Memory B cell (primary cell): ENCODE results near the gene TMC6.
A peak's percentile ranks its signal among the peaks of the same experiment; 100 is the strongest.
"Not testable (repeated sequence)": the region's sequence is repeated elsewhere in the genome, so short reads cannot be mapped to it uniquely, and the experiment has no call there.

Source experiments
- ATAC-seq: fragments of 150-1000 bp; cut with Tn5 transposase; 2 replicates; pipeline ENCODE4 v1.10.0; 2021; ENCODE audit warnings: low read depth, mild to moderate bottlenecking, moderate library complexity
- DNase-seq, 2 donors: peaks; one replicate each; pipeline ENCODE4 v3.0.0; 2022; ENCODE audit warnings: low spot score in 2 of 2
- H3K27ac Mint-ChIP-seq: one replicate; pipeline ENCODE4 v1.8.0; 2022; ENCODE audit warnings: mild to moderate bottlenecking, moderate library complexity, mixed read lengths
- H3K27me3 Mint-ChIP-seq: one replicate; pipeline ENCODE4 v1.8.0; 2022; ENCODE audit warnings: mixed read lengths
- H3K36me3 Mint-ChIP-seq: one replicate; pipeline ENCODE4 v1.8.0; 2022; ENCODE audit warnings: mild to moderate bottlenecking, mixed read lengths
- H3K4me1 Mint-ChIP-seq: one replicate; pipeline ENCODE4 v1.8.0; 2022; ENCODE audit warnings: mixed read lengths
- H3K4me3 Mint-ChIP-seq: one replicate; pipeline ENCODE4 v1.8.0; 2022; ENCODE audit warnings: mild to moderate bottlenecking, moderate library complexity, mixed read lengths
- H3K9me3 Mint-ChIP-seq: one replicate; pipeline ENCODE4 v1.8.0; 2022; ENCODE audit warnings: mixed read lengths

Gene TMC6

DNA sequence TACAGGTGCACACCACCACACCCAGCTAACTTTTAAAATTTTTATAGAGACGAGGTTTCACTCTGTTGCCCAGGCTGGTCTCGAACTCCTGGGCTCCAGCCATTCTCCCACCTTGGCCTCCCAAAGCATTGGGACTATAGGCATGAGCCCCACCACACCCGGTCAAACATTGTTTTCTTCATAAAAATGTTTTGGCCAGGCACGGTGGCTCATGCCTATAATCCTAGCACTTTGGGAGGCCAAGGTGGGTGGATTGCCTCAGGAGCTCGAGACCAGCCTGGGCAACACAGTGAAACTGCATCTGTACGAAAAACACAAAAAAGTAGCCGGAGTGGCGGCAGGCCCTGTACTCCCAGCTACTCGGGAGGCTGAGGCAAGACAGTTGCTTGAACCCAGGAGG is 12.1 kb downstream of the TMC6 start:
- H3K9me3 Mint-ChIP-seq, result no peaks in the 10 kb centered on the region
- H3K4me3 Mint-ChIP-seq, result no peak overlapping the region
- DNase-seq (no peak), ATAC-seq (no peak)
- no peaks in the 10 kb centered on the region for H3K27me3 Mint-ChIP-seq
- H3K27ac Mint-ChIP-seq, result no peak overlapping the region
- H3K36me3 Mint-ChIP-seq, result peaks cover 22% of the 10 kb centered on the region
- peaks cover 25% of the 10 kb centered on the region for H3K4me1 Mint-ChIP-seq

DNA sequence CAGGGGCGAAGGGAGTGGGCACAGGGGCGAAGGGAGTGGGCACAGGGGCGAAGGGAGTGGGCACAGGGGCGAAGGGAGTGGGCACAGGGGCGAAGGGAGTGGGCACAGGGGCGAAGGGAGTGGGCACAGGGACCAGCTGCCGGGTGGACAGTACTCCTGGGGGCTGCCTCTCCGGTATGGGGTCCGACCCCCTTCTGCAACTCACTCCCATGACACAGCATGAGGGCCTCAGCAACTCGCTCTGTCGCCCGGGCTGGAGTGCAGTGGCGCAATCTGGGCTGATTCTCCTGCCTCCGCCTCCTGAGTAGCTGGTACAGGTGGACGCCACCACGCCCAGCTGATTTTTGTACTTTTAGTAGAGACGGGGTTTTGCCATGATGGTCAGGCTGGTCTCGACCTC is 12.8 kb downstream of the TMC6 start:
- not testable (repeated sequence) for H3K27ac Mint-ChIP-seq, H3K9me3 Mint-ChIP-seq, ATAC-seq, H3K27me3 Mint-ChIP-seq, H3K4me3 Mint-ChIP-seq, DNase-seq
- Mint-ChIP-seq H3K36me3 (peaks cover 22% of the 10 kb centered on the region), H3K4me1 (peaks cover 20% of the 10 kb centered on the region)

DNA sequence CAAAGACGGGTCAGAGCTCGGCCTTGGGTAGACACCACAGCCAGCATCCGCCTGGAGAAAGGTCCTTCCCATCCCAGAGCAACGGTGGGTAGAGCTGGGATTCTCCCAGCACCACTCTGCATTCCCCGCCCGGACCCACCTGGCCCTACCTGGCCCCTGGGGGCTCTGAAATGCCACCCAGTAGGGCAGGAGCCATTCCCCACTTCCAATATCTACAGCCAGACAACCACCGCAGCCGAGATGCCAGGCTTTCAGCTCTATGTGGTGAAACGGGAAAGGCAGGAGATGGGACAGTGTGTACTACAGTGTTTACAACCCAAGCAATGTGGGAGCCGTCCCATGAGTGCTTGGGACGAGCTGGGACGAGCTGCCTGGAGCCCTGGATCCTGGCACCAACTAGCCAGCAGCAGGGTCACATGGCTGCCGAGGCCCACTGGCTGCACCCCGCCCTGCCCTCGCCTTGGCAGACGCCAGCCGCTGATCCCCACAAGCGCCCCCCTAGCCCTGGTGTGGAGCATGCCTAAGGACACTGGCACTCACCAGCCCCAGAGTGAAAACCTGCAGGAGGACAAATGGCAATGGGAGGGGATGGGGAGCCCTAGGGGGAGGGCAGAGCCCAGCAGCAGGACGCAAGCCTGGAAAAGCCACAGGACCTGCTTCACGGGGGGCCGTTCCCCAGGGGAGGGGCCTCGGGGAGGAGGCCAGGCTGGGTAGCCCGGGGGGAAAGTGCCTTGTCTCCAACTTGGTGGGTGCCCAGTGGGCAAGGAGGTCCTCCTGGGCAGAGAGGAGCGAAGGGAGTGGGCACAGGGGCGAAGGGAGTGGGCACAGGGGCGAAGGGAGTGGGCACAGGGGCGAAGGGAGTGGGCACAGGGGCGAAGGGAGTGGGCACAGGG is 13.5 kb downstream of the TMC6 start:
- DNase-seq (no peak), ATAC-seq (no peak)
- H3K9me3 Mint-ChIP-seq, result no peaks in the 10 kb centered on the region
- H3K27me3 Mint-ChIP-seq, result no peaks in the 10 kb centered on the region
- H3K4me3 Mint-ChIP-seq, result no peak overlapping the region
- peak overlapping the region; percentile 46 for H3K27ac Mint-ChIP-seq
- peaks cover 21% of the 10 kb centered on the region for H3K4me1 Mint-ChIP-seq
- peaks cover 21% of the 10 kb centered on the region for H3K36me3 Mint-ChIP-seq

DNA sequence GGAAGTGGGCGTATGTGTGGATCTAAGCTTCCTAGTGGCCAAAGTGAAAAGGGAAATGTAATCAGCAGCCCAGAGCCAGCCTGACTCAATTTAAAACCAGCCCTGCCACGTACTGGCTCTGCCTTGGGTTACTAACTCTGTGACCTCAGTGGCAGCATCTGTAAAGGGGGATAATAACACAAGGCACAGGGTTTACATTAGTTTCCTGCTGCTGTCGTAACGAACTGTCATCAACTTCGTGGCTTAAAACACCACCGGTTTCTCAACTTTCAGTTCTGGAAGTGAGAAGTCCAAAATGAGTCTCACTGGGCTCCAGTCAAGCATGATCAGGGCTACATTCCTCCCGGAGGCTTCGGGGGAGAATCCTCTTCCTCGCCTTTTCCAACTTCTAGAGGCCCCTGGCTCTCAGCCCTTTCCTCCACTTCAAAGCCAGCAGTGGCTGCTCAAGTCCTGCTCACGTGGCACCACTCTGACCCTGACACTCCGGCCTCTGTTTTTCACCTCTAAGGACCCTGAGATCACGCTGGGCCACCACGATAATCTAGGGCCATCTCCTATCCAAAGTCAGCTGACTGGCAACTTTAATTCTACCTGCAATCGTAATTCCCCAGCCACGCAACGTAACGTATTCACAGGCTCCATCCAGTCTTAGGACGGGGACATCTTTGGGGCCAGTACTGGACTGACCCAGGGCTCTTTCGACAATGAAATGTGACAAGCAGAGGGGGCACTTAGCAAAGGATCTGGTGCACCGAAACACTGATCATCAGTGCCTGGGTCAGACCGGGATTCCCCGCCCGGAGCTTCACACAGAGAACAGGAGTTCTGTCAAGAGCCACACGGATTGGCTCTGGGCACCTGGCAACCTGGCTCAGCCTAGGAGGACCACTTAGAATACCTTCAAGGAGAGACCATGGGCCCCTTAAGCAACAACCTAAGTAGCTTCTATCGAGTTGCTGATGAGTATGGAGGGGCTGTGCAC is 14.5 kb downstream of the TMC6 start:
- Mint-ChIP-seq H3K36me3 (peaks cover 21% of the 10 kb centered on the region), H3K27me3 (no peaks in the 10 kb centered on the region), H3K9me3 (no peaks in the 10 kb centered on the region), H3K4me3 (peak overlapping the region; percentile 29), H3K27ac (peak overlapping the region; percentile 46), H3K4me1 (peaks cover 21% of the 10 kb centered on the region)
- ATAC-seq (peak; percentile 33), DNase-seq (no peak)

DNA sequence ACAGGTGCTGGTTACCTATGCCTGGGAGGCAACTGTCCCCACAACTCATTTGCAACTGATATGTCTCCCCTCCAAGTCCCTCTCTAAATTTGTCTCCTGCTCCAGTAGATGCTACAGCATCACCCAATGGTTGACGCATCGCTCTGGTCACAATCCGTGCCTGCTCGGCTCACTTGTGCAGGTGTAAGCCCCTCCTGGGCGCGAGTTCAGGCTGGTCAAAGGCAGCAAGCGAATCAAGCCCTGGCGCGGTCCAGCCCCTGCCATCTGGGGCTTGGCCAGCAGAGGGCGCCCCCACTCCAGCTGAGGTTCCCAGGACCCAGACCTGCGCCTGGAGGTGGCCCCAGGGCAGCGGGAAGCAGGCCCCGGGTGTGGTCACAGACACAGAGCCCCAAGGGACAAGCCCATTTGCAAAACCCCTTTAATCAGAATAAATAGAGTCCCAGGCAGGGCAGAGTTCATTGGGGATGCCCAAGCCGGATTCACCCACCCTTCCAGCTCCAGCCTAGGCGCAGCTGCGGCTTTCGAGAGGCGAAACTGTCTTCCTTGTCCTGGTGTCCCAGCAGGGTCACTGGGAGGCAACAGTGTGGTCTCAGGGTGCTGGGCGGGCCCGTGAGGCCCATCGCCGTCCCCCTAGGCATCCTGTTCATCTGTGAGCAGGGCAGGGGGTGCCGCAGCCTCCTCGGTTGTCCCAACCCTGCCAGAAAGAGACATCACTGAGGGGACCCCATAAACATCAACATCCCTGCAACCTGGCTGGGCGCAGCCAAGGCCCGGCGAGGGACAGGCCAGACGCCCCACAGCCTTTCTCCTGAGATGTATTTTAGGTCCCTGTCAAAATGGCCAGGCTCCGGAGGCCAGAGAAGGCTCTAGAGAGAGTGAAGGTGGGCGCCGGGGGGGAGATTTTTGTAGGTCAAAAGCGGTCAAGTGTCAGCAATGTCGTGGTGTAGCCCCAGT is 15.8 kb downstream of the TMC6 start:
- Mint-ChIP-seq H3K4me3 (peak overlapping the region; percentile 21), H3K9me3 (no peaks in the 10 kb centered on the region), H3K27ac (peak overlapping the region; percentile 46), H3K4me1 (peaks cover 19% of the 10 kb centered on the region), H3K36me3 (peaks cover 22% of the 10 kb centered on the region), H3K27me3 (no peaks in the 10 kb centered on the region)
- DNase-seq, result peak; percentile 86 to 95
- peak; percentile 76 for ATAC-seq

DNA sequence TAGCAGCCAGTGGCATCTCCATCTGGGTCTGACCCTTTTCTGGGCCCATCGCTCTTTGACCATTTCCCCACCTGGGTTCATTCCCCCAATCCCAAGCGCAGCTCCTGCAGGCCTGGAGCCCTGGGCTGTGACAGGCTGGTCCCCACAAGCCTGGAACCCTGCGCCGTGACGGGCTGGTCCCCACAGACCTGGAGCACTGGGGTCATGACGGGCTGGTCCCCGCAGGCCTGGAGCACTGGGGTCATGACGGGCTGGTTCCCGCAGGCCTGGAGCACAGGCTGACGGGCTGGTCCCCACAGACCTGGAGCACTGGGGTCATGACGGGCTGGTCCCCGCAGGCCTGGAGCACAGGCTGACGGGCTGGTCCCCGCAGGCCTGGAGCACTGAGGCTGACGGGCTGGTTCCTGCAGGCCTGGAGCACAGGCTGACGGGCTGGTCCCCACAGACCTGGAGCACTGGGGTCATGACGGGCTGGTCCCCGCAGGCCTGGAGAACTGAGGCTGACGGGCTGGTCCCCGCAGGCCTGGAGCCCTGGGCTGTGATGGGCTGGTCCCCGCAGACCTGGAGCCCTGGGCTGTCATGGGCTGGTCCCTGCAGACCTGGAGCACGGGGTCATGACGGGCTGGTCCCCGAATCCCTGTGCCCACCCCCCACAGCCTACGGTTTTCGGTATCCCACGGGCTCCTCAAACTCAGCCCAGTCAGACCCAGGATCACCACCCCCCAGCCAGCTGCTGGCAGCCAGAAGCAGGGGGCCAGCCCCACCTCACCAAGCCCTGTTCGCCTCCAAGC is 16.6 kb downstream of the TMC6 start:
- H3K27me3 Mint-ChIP-seq, result no peaks in the 10 kb centered on the region
- H3K36me3 Mint-ChIP-seq, result peaks cover 23% of the 10 kb centered on the region
- H3K27ac Mint-ChIP-seq, result peak overlapping the region; percentile 46
- DNase-seq (no peak), ATAC-seq (no peak)
- no peak overlapping the region for H3K4me3 Mint-ChIP-seq
- peaks cover 19% of the 10 kb centered on the region for H3K4me1 Mint-ChIP-seq
- H3K9me3 Mint-ChIP-seq, result no peaks in the 10 kb centered on the region

DNA sequence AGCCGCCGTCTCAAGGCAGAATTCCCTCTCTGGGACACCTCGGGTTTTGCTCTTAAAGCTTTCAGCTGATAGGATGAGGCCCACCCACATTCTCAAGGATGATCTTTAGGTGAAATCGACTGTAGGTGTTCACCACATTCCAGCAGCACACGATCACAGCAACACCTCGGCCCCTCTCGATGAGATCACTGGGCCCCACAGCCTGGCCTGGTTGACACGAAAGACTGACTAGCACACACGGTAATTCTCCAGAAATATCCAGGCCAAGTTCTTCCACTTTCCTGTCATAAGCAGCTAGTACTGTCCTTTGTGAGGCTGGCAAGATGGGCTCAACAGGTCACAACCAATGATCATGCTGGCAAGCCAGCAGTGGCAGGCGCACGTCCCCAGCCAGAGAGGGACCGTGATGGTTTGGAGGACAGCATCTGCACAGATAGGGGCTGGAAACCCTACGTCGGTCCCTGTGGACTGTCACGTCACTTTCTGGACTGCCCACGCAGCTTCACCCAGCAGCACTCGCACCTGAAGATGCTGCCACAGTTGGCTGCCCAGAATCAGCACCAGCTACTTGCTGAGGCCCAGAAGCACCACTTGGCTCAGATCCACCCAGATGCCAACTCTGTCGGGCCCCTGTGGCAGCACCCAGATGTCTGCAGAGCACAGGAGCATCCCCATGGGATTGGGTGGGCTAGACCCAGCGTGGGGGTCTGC is 17.4 kb downstream of the TMC6 start:
- Mint-ChIP-seq H3K36me3 (peaks cover 24% of the 10 kb centered on the region), H3K27me3 (no peaks in the 10 kb centered on the region), H3K27ac (no peak overlapping the region), H3K4me3 (no peak overlapping the region), H3K9me3 (no peaks in the 10 kb centered on the region), H3K4me1 (peaks cover 19% of the 10 kb centered on the region)
- ATAC-seq (no peak), DNase-seq (no peak)

DNA sequence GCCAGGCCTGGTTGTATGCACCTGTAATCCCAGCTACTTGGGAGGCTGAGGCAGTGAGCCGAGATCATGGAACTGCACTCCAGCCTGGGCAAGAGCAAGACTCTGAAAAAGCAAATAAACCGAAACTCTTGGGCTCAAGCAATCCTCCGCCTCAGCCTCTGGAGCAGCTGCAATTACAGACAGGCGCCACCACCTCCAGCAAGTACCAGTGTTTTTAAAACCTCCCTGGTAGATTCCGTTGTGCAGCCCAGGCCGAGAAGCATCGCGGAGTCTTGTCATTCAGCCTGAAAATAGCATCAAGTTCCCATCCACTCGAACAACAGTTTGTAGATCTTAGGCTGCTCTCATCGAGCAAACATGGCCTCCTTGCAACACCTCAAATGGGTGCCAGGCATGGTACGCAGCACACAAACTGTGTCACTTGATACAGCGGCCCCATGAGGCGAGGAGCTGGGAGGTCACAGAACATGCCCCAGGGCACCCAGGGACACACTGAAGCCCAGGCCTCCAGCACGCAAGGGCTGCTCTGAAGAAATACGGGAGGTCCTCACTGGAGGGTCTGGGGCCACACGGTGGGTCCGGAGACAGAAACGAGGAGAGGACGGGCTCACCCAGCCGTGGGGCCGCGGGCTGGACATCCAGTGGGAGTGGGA is 18.1 kb downstream of the TMC6 start:
- DNase-seq, result no peak
- peaks cover 24% of the 10 kb centered on the region for H3K36me3 Mint-ChIP-seq
- no peaks in the 10 kb centered on the region for H3K27me3 Mint-ChIP-seq
- H3K4me3 Mint-ChIP-seq, result no peak overlapping the region
- peaks cover 19% of the 10 kb centered on the region for H3K4me1 Mint-ChIP-seq
- no peak for ATAC-seq
- no peaks in the 10 kb centered on the region for H3K9me3 Mint-ChIP-seq
- H3K27ac Mint-ChIP-seq, result no peak overlapping the region

DNA sequence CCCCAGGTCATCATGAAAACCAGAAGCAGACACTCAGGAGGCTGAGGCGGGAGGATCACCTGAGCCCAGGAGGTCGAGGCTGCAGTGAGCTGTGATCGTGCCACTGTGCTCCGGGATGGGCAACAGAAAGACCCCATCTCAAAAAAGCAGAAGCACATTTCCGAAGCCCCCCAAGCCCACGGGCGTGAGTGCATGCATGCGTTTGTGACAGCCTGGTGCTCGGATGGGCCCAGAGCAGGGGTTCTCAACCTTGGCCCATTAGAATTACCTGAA is 19.1 kb downstream of the TMC6 start:
- Mint-ChIP-seq H3K4me1 (peaks cover 19% of the 10 kb centered on the region), H3K36me3 (peaks cover 20% of the 10 kb centered on the region), H3K27me3 (no peaks in the 10 kb centered on the region), H3K9me3 (no peaks in the 10 kb centered on the region), H3K4me3 (no peak overlapping the region), H3K27ac (peak overlapping the region; percentile 72)
- ATAC-seq, result no peak
- no peak for DNase-seq

DNA sequence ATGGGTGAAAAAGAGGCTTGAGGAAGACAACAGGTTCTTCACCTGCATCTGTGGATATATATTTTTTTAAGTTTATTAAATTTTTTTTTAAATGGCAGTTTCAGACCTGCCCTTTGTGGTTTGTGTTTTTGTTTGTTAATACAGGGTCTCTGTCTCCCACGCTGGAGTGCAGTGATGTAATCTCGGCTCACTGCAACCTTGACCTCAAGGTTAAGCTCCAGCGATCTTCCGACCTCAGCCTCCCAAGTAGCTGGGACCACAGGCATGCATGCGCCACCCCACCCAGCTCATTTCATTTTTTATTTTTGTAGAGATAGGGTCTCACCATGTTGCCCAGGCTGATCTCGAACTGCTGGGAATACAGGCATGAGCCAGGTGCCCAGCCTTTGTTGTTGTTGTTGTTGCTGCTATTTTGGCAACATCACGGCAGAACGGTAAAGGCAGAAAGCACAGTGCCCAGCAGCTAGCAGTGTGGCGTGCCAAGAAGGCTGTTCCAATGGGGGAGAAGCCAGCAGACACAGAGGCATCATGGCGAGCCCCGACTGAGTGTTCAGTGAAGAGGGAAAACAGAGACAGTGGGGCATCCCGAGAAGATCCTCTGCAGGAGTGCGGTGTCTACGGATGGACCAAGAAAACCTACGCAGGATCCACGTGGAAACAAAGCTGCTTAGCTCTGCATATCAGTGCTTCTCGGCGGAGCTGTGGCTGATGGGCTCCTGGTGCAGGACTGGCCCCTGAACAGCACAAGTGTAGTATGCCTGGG is 19.6 kb downstream of the TMC6 start:
- H3K4me3 Mint-ChIP-seq, result no peak overlapping the region
- H3K27ac Mint-ChIP-seq, result peak overlapping the region; percentile 72
- no peaks in the 10 kb centered on the region for H3K27me3 Mint-ChIP-seq
- peaks cover 14% of the 10 kb centered on the region for H3K4me1 Mint-ChIP-seq
- no peak for ATAC-seq
- no peaks in the 10 kb centered on the region for H3K9me3 Mint-ChIP-seq
- H3K36me3 Mint-ChIP-seq, result peaks cover 18% of the 10 kb centered on the region
- DNase-seq, result no peak

DNA sequence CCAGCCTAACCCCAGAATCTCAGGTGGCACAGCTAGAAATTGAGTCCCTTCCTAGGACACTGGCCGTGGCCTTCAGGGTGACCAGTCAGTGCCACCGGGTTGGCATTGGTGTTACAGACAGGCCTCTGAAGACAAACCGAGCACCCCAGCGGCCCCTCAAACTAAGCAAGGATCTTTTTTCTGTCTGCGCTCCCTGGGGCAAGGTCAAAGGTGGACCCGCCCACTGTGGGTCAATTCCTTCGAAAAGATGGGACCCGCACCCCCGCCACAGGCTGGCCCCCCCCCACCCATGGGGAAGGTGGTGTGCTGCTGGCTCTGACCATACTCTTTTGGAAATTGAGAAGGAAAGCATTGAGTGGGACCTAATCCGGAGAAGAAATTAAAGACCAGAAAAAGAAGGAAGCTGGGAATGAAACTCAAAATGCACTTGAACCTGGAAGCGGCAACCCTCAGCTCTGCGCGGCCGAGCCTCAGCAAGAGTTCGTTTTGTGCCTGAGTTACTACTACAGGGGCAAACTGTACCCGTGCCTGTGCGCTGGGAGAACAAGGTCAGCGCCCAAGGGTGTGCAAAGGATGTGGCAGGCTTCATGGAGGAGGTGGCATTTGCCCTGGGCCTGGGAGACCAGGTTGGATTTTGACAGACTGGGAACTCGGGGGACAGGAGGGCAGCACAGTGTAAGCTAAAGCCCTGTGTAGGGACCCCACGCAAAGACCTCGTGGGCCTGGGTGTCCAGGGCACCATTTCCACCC is 20.4 kb downstream of the TMC6 start:
- H3K27ac Mint-ChIP-seq, result peak overlapping the region; percentile 72
- no peak for ATAC-seq

More for the DNA sequence above, 20.4 kb downstream of the TMC6 start:
- DNase-seq, result no peak
- H3K9me3 Mint-ChIP-seq, result no peaks in the 10 kb centered on the region
- H3K27me3 Mint-ChIP-seq, result no peaks in the 10 kb centered on the region
- H3K4me3 Mint-ChIP-seq, result no peak overlapping the region
- peaks cover 8% of the 10 kb centered on the region for H3K4me1 Mint-ChIP-seq
- H3K36me3 Mint-ChIP-seq, result peaks cover 17% of the 10 kb centered on the region
